Measurements from ENCODE around the gene WASL.
"Not testable (repeated sequence)": the region's sequence is repeated elsewhere in the genome, so short reads cannot be mapped to it uniquely, and the experiment has no call there.

WASL gene

GRCh38 chr7:123747620-123748141 lies 1.1 kb downstream of the WASL start:
- Histone ChIP-seq H3K36me3 (ENCODE audit: insufficient read depth, low read depth, low read length) (no peaks in the 10 kb centered on the region), H3K4me1 (ENCODE audit: insufficient read depth, low read length) (peaks cover 56% of the 10 kb centered on the region)

GRCh38 chr7:123746931-123747488 lies 1.8 kb downstream of the WASL start:
- peak overlapping the region; percentile 97 for H3K4me3 ChIP-seq (ENCODE audit: low read length)
- H3K9me3 ChIP-seq (ENCODE audit: insufficient read depth, low read depth, low read length) = no peaks in the 10 kb centered on the region
- peak overlapping the region; percentile 93 for H3K9ac ChIP-seq (ENCODE audit: low read depth, low read length)
- no peak overlapping the region for H3K27ac ChIP-seq (ENCODE audit: low read length)
- no peaks in the 10 kb centered on the region for H3K36me3 ChIP-seq (ENCODE audit: insufficient read depth, low read depth, low read length)
- H3K27me3 ChIP-seq (ENCODE audit: insufficient read depth, low read length) = no peaks in the 10 kb centered on the region
- H3K4me1 ChIP-seq (ENCODE audit: insufficient read depth, low read length) = peaks cover 54% of the 10 kb centered on the region

More at GRCh38 chr7:123747620-123748141, 1.1 kb downstream of the WASL start:
- H3K9ac ChIP-seq (ENCODE audit: low read depth, low read length) = peak overlapping the region; percentile 93
- peak overlapping the region; percentile 19 for H3K27ac ChIP-seq (ENCODE audit: low read length)
- H3K9me3 ChIP-seq (ENCODE audit: insufficient read depth, low read depth, low read length) = no peaks in the 10 kb centered on the region
- peak overlapping the region; percentile 97 for H3K4me3 ChIP-seq (ENCODE audit: low read length)
- H3K27me3 ChIP-seq (ENCODE audit: insufficient read depth, low read length) = no peaks in the 10 kb centered on the region

- Histone ChIP-seq H3K27me3 (ENCODE audit: insufficient read depth, low read length) (no peaks in the 10 kb centered on the region), H3K9ac (ENCODE audit: low read depth, low read length) (peak overlapping the region; percentile 93; the same call in 1 of the 2 replicates), H3K4me3 (ENCODE audit: low read length) (peak overlapping the region; percentile 97), H3K27ac (ENCODE audit: low read length) (no peak overlapping the region), H3K36me3 (ENCODE audit: insufficient read depth, low read depth, low read length) (no peaks in the 10 kb centered on the region), H3K9me3 (ENCODE audit: insufficient read depth, low read depth, low read length) (no peaks in the 10 kb centered on the region), H3K4me1 (ENCODE audit: insufficient read depth, low read length) (peaks cover 47% of the 10 kb centered on the region)
These were observed 2.7 kb downstream of the WASL start for GRCh38 chr7:123746055-123746454.

GRCh38 chr7:123745437-123745836 lies 3.4 kb downstream of the WASL start:
- H3K36me3 ChIP-seq (ENCODE audit: insufficient read depth, low read depth, low read length) = no peaks in the 10 kb centered on the region
- H3K4me3 ChIP-seq (ENCODE audit: low read length) = peak overlapping the region; percentile 97
- H3K27ac ChIP-seq (ENCODE audit: low read length) = no peak overlapping the region
- H3K4me1 ChIP-seq (ENCODE audit: insufficient read depth, low read length) = peaks cover 43% of the 10 kb centered on the region
- peak overlapping the region; percentile 62; the same call in 1 of the 2 replicates for H3K9ac ChIP-seq (ENCODE audit: low read depth, low read length)
- no peaks in the 10 kb centered on the region for H3K9me3 ChIP-seq (ENCODE audit: insufficient read depth, low read depth, low read length)
- H3K27me3 ChIP-seq (ENCODE audit: insufficient read depth, low read length) = no peaks in the 10 kb centered on the region

- H3K36me3 ChIP-seq (ENCODE audit: insufficient read depth, low read depth, low read length) = no peaks in the 10 kb centered on the region
- H3K9me3 ChIP-seq (ENCODE audit: insufficient read depth, low read depth, low read length) = no peaks in the 10 kb centered on the region
- peak overlapping the region; percentile 97 for H3K4me3 ChIP-seq (ENCODE audit: low read length)
- no peak overlapping the region for H3K27ac ChIP-seq (ENCODE audit: low read length)
- no peaks in the 10 kb centered on the region for H3K27me3 ChIP-seq (ENCODE audit: insufficient read depth, low read length)
- peaks cover 43% of the 10 kb centered on the region for H3K4me1 ChIP-seq (ENCODE audit: insufficient read depth, low read length)
- peak overlapping the region; percentile 9; the same call in 1 of the 2 replicates for H3K9ac ChIP-seq (ENCODE audit: low read depth, low read length)
These were observed 4.4 kb downstream of the WASL start for GRCh38 chr7:123744416-123744815.

- H3K9me3 ChIP-seq (ENCODE audit: insufficient read depth, low read depth, low read length) = no peaks in the 10 kb centered on the region
- no peak overlapping the region for H3K9ac ChIP-seq (ENCODE audit: low read depth, low read length)
- no peaks in the 10 kb centered on the region for H3K27me3 ChIP-seq (ENCODE audit: insufficient read depth, low read length)
- no peak overlapping the region for H3K27ac ChIP-seq (ENCODE audit: low read length)
- H3K4me1 ChIP-seq (ENCODE audit: insufficient read depth, low read length) = peaks cover 42% of the 10 kb centered on the region
- no peak overlapping the region for H3K4me3 ChIP-seq (ENCODE audit: low read length)
- H3K36me3 ChIP-seq (ENCODE audit: insufficient read depth, low read depth, low read length) = no peaks in the 10 kb centered on the region
These were observed 6.9 kb downstream of the WASL start for GRCh38 chr7:123741940-123742339.

- Histone ChIP-seq H3K9me3 (ENCODE audit: insufficient read depth, low read depth, low read length) (no peaks in the 10 kb centered on the region), H3K27ac (ENCODE audit: low read length) (no peak overlapping the region), H3K36me3 (ENCODE audit: insufficient read depth, low read depth, low read length) (no peaks in the 10 kb centered on the region; the same call in 1 of the 2 replicates), H3K4me3 (ENCODE audit: low read length) (no peak overlapping the region), H3K4me1 (ENCODE audit: insufficient read depth, low read length) (peaks cover 11% of the 10 kb centered on the region), H3K27me3 (ENCODE audit: insufficient read depth, low read length) (no peaks in the 10 kb centered on the region), H3K9ac (ENCODE audit: low read depth, low read length) (no peak overlapping the region)
These were observed 10.0 kb downstream of the WASL start for GRCh38 chr7:123738808-123739207.

- Histone ChIP-seq H3K4me3 (ENCODE audit: low read length) (no peak overlapping the region), H3K9ac (ENCODE audit: low read depth, low read length) (no peak overlapping the region), H3K9me3 (ENCODE audit: insufficient read depth, low read depth, low read length) (no peaks in the 10 kb centered on the region), H3K27me3 (ENCODE audit: insufficient read depth, low read length) (no peaks in the 10 kb centered on the region), H3K36me3 (ENCODE audit: insufficient read depth, low read depth, low read length) (no peaks in the 10 kb centered on the region; the same call in 1 of the 2 replicates), H3K4me1 (ENCODE audit: insufficient read depth, low read length) (peaks cover 7% of the 10 kb centered on the region), H3K27ac (ENCODE audit: low read length) (no peak overlapping the region)
These were observed 10.4 kb downstream of the WASL start for GRCh38 chr7:123738356-123738755.

- H3K9me3 ChIP-seq (ENCODE audit: insufficient read depth, low read depth, low read length); H3K27me3 ChIP-seq (ENCODE audit: insufficient read depth, low read length); H3K27ac ChIP-seq (ENCODE audit: low read length); H3K9ac ChIP-seq (ENCODE audit: low read depth, low read length); H3K36me3 ChIP-seq (ENCODE audit: insufficient read depth, low read depth, low read length); H3K4me1 ChIP-seq (ENCODE audit: insufficient read depth, low read length); H3K4me3 ChIP-seq (ENCODE audit: low read length): not testable (repeated sequence)
These were observed 11.6 kb downstream of the WASL start for GRCh38 chr7:123737168-123737674.

- Histone ChIP-seq H3K4me3 (ENCODE audit: low read length) (no peak overlapping the region), H3K4me1 (ENCODE audit: insufficient read depth, low read length) (no peaks in the 10 kb centered on the region), H3K36me3 (ENCODE audit: insufficient read depth, low read depth, low read length) (no peaks in the 10 kb centered on the region; the same call in 1 of the 2 replicates), H3K27me3 (ENCODE audit: insufficient read depth, low read length) (no peaks in the 10 kb centered on the region), H3K9me3 (ENCODE audit: insufficient read depth, low read depth, low read length) (no peaks in the 10 kb centered on the region), H3K9ac (ENCODE audit: low read depth, low read length) (no peak overlapping the region), H3K27ac (ENCODE audit: low read length) (no peak overlapping the region)
These were observed 13.3 kb downstream of the WASL start for GRCh38 chr7:123735539-123735938.

GRCh38 chr7:123734498-123734897 lies 14.3 kb downstream of the WASL start:
- no peaks in the 10 kb centered on the region for H3K27me3 ChIP-seq (ENCODE audit: insufficient read depth, low read length)

GRCh38 chr7:123732413-123733091 lies 16.3 kb downstream of the WASL start:
- Histone ChIP-seq H3K4me3 (ENCODE audit: low read length) (no peak overlapping the region), H3K27me3 (ENCODE audit: insufficient read depth, low read length) (no peaks in the 10 kb centered on the region), H3K36me3 (ENCODE audit: insufficient read depth, low read depth, low read length) (no peaks in the 10 kb centered on the region; the same call in 1 of the 2 replicates), H3K27ac (ENCODE audit: low read length) (no peak overlapping the region), H3K9me3 (ENCODE audit: insufficient read depth, low read depth, low read length) (no peaks in the 10 kb centered on the region), H3K4me1 (ENCODE audit: insufficient read depth, low read length) (no peaks in the 10 kb centered on the region), H3K9ac (ENCODE audit: low read depth, low read length) (no peak overlapping the region)

More at GRCh38 chr7:123734498-123734897, 14.3 kb downstream of the WASL start:
- no peaks in the 10 kb centered on the region; the same call in 1 of the 2 replicates for H3K36me3 ChIP-seq (ENCODE audit: insufficient read depth, low read depth, low read length)
- H3K4me3 ChIP-seq (ENCODE audit: low read length) = no peak overlapping the region
- H3K27ac ChIP-seq (ENCODE audit: low read length) = no peak overlapping the region
- H3K9me3 ChIP-seq (ENCODE audit: insufficient read depth, low read depth, low read length) = no peaks in the 10 kb centered on the region
- H3K9ac ChIP-seq (ENCODE audit: low read depth, low read length) = no peak overlapping the region
- no peaks in the 10 kb centered on the region for H3K4me1 ChIP-seq (ENCODE audit: insufficient read depth, low read length)
